ENCODE data around the gene CIDEB. TPM values are rescaled to one million over a fixed set of nuclear protein-coding genes. Genes with fewer than 3 reads are reported as not detected.
A peak's percentile ranks its signal among the peaks of the same experiment; 100 is the strongest.
"Not testable (repeated sequence)": the region's sequence is repeated elsewhere in the genome, so short reads cannot be mapped to it uniquely, and the experiment has no call there.

CIDEB gene
- total RNA-seq, 1 experiment from 2014 or later, result 9.9 TPM

DNA sequence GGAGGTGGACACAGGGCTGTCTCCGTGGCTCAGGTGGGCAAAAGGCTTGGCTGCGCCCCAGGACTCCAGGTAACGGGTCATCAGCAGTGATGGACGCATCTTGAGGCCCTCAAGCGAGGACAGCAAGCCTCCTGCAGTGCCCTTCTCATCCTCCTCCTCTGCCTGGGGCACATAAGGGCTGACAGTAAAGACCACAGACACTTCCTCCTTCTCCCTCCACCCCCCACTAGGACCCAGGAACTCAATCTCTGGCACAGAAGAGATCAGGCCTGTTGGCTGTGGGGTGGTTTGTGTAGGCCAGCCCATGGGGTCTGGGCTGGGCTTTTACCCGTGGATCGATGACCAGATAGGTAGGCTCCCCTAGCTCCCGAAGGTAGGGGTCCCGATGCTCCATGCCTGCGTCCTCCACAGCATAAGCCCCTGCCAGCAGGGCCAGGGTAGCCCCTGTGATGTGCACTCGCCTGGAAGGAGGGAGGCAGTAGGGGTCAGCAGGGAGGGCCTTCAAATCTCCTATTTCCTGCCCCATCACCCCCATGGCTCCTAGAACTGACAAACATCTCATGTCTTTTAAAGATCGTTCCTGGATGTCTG lies 21.4 kb upstream of the CIDEB start:
- H3K36me3 ChIP-seq (ENCODE audit: insufficient read depth, low read length), result no peaks in the 10 kb centered on the region
- H3K4me3 ChIP-seq (ENCODE audit: low read length), result no peak overlapping the region
- H2AFZ ChIP-seq (ENCODE audit: low read length), result no peak overlapping the region
- no peak for DNase-seq
- peaks cover 18% of the 10 kb centered on the region for H3K4me1 ChIP-seq (ENCODE audit: low read length)
- no peak overlapping the region for H3K9ac ChIP-seq (ENCODE audit: low read length)
- no peaks in the 10 kb centered on the region for H3K9me3 ChIP-seq (ENCODE audit: low read length)
- no peaks in the 10 kb centered on the region for H4K20me1 ChIP-seq (ENCODE audit: insufficient read depth, low read depth, low read length)
- no peaks in the 10 kb centered on the region for H3K27me3 ChIP-seq (ENCODE audit: low read length)
- H3K79me2 ChIP-seq (ENCODE audit: low read length), result no peaks in the 10 kb centered on the region
- H3K4me2 ChIP-seq (ENCODE audit: low read depth, low read length, poor library complexity, severe bottlenecking), result no peak overlapping the region
- H3K27ac ChIP-seq (ENCODE audit: low read length), result no peak overlapping the region
- no peaks in the 10 kb centered on the region for H3K9me2 ChIP-seq (replicated peaks; ENCODE audit: insufficient read depth, low read length)

DNA sequence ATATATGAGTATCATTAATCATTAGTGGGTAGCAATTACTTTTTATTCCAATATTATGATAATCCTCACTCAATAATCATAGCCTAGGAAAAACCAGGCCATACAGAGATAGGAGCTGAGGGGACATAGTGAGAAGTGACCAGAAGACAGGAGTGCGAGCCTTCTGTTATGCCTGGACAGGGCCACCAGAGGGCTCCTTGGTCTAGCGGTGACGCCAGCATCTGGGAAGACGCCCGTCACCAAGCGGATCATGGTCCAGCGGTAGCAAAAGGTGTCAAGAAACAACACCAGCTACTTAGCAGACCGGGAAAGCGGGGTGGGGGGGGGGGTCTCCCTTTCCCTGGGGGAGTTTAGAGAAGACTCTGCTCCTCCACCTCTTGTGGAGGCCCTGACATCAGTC lies 20.1 kb upstream of the CIDEB start:
- H3K9me2 ChIP-seq (replicated peaks; ENCODE audit: insufficient read depth, low read length); H3K4me2 ChIP-seq (ENCODE audit: low read depth, low read length, poor library complexity, severe bottlenecking); DNase-seq; H2AFZ ChIP-seq (ENCODE audit: low read length); H4K20me1 ChIP-seq (ENCODE audit: insufficient read depth, low read depth, low read length); H3K27ac ChIP-seq (ENCODE audit: low read length); H3K9me3 ChIP-seq (ENCODE audit: low read length); H3K9ac ChIP-seq (ENCODE audit: low read length); H3K79me2 ChIP-seq (ENCODE audit: low read length); H3K27me3 ChIP-seq (ENCODE audit: low read length); H3K36me3 ChIP-seq (ENCODE audit: insufficient read depth, low read length); H3K4me3 ChIP-seq (ENCODE audit: low read length): not testable (repeated sequence)
- peaks cover 10% of the 10 kb centered on the region for H3K4me1 ChIP-seq (ENCODE audit: low read length)

DNA sequence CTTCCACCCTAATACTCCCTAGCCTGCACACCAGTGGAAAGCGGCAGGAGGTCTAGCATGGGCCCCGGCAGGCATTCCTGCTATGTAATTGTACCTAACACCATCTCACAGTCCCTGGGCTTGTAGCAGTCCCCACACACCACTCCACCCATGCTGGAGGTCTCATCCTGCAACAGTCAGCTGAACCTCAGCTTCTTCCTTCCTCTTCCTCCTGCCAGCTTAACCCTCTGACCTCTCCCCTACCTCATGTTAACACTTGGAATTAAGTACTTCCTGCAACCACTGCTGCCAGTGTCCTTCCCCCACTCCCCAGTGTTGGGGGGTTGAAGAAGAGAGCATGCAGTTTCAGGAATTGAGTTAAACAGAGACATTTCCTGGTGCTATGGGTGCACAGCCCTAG lies 19.5 kb upstream of the CIDEB start:
- H3K27ac ChIP-seq (ENCODE audit: low read length), result no peak overlapping the region
- no peak overlapping the region for H3K4me3 ChIP-seq (ENCODE audit: low read length)
- H3K9me2 ChIP-seq (replicated peaks; ENCODE audit: insufficient read depth, low read length), result no peaks in the 10 kb centered on the region
- H3K9ac ChIP-seq (ENCODE audit: low read length), result no peak overlapping the region
- H3K4me2 ChIP-seq (ENCODE audit: low read depth, low read length, poor library complexity, severe bottlenecking), result no peak overlapping the region
- H3K36me3 ChIP-seq (ENCODE audit: insufficient read depth, low read length), result no peaks in the 10 kb centered on the region
- H3K27me3 ChIP-seq (ENCODE audit: low read length), result no peaks in the 10 kb centered on the region
- 0 out of 2 replicates have a peak overlapping the region, but pooled peaks have one; percentile 13 for H2AFZ ChIP-seq (ENCODE audit: low read length)
- no peaks in the 10 kb centered on the region for H3K9me3 ChIP-seq (ENCODE audit: low read length)
- DNase-seq, result no peak
- peaks cover 6% of the 10 kb centered on the region for H3K4me1 ChIP-seq (ENCODE audit: low read length)
- no peaks in the 10 kb centered on the region for H4K20me1 ChIP-seq (ENCODE audit: insufficient read depth, low read depth, low read length)
- H3K79me2 ChIP-seq (ENCODE audit: low read length), result no peaks in the 10 kb centered on the region

DNA sequence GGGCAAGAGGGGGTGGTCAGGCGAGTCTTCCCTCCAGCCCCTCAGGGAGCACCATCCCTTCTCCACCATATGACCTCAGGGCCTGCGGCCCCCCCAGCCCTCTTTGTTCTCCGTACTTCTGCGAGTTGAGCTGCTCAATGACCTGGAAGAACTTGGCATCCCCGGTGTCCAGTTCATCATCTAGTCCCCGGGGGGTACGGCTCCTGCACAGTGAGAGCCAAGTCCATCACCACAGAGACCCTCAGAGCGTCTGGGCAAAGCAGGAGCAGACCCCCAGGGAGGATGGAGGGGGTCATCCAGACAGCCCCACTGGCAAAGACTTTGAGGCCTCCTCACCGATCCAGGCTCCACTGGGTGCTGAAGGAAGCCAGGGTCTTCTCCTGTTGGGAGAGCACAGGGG lies 18.2 kb upstream of the CIDEB start:
- DNase-seq, result no peak
- Histone ChIP-seq H3K9me3 (ENCODE audit: low read length) (no peaks in the 10 kb centered on the region), H3K36me3 (ENCODE audit: insufficient read depth, low read length) (no peaks in the 10 kb centered on the region), H2AFZ (ENCODE audit: low read length) (no peak overlapping the region), H3K27ac (ENCODE audit: low read length) (no peak overlapping the region), H3K4me3 (ENCODE audit: low read length) (no peak overlapping the region), H4K20me1 (ENCODE audit: insufficient read depth, low read depth, low read length) (no peaks in the 10 kb centered on the region), H3K27me3 (ENCODE audit: low read length) (no peaks in the 10 kb centered on the region), H3K9me2 (replicated peaks; ENCODE audit: insufficient read depth, low read length) (no peaks in the 10 kb centered on the region), H3K9ac (ENCODE audit: low read length) (no peak overlapping the region), H3K4me1 (ENCODE audit: low read length) (no peaks in the 10 kb centered on the region), H3K79me2 (ENCODE audit: low read length) (no peaks in the 10 kb centered on the region), H3K4me2 (ENCODE audit: low read depth, low read length, poor library complexity, severe bottlenecking) (no peak overlapping the region)

DNA sequence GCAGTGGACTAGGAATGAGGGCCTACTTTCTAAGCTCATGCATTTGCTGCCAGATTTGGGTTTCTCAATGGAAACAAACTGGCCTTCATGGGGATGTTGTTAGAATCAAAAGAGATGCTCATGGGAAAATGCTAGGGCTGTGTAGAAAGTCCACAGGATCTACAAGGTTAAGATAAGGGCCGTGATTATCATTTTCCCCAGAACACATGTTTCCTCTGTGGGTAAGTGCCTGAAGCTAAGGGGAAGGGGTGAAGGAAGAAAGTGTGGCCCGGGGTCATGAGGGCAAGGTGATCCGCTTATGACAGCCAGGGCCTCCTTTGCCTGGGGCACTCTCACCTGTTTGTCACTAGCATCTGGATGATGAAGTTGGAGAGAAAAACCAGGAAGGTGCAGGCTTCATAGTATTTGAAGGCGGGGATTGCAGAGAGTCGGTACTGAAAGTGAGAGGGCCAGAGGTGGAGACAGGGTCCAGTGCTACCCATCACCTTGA lies 17.3 kb upstream of the CIDEB start:
- no peaks in the 10 kb centered on the region for H3K79me2 ChIP-seq (ENCODE audit: low read length)
- DNase-seq, result no peak
- no peak overlapping the region for H2AFZ ChIP-seq (ENCODE audit: low read length)
- no peak overlapping the region for H3K9ac ChIP-seq (ENCODE audit: low read length)
- no peaks in the 10 kb centered on the region for H4K20me1 ChIP-seq (ENCODE audit: insufficient read depth, low read depth, low read length)
- no peak overlapping the region for H3K4me3 ChIP-seq (ENCODE audit: low read length)
- no peaks in the 10 kb centered on the region for H3K36me3 ChIP-seq (ENCODE audit: insufficient read depth, low read length)
- no peaks in the 10 kb centered on the region for H3K9me3 ChIP-seq (ENCODE audit: low read length)
- H3K9me2 ChIP-seq (replicated peaks; ENCODE audit: insufficient read depth, low read length), result no peaks in the 10 kb centered on the region
- no peaks in the 10 kb centered on the region for H3K4me1 ChIP-seq (ENCODE audit: low read length)
- H3K27me3 ChIP-seq (ENCODE audit: low read length), result no peaks in the 10 kb centered on the region
- no peak overlapping the region for H3K27ac ChIP-seq (ENCODE audit: low read length)
- no peak overlapping the region for H3K4me2 ChIP-seq (ENCODE audit: low read depth, low read length, poor library complexity, severe bottlenecking)

DNA sequence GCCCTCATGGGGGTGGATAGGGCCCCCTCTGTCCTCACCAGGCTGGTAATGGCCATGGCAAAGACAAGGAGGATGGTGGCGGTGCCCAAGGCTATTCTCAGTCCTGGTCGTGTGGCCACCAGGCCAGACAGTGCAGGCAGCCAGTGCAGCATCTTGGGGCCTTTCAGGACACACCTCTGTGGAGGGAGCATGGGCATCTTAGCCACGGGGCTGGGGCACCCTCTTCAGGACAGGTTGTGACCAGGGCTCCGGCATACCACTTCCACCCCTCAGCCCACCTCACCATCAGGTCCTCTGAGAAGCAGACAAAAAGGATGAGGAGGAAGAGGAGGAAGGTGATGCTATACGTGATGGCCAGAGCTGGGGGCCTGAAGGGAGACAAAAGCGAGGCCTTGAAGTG lies 16.2 kb upstream of the CIDEB start:
- no peaks in the 10 kb centered on the region for H3K27me3 ChIP-seq (ENCODE audit: low read length)
- H3K9ac ChIP-seq (ENCODE audit: low read length), result no peak overlapping the region
- no peak for DNase-seq
- H4K20me1 ChIP-seq (ENCODE audit: insufficient read depth, low read depth, low read length), result no peaks in the 10 kb centered on the region
- H3K9me2 ChIP-seq (replicated peaks; ENCODE audit: insufficient read depth, low read length), result no peaks in the 10 kb centered on the region
- no peak overlapping the region for H3K4me3 ChIP-seq (ENCODE audit: low read length)
- no peak overlapping the region for H3K27ac ChIP-seq (ENCODE audit: low read length)
- H3K4me2 ChIP-seq (ENCODE audit: low read depth, low read length, poor library complexity, severe bottlenecking), result no peak overlapping the region
- H3K4me1 ChIP-seq (ENCODE audit: low read length), result no peaks in the 10 kb centered on the region
- no peaks in the 10 kb centered on the region for H3K36me3 ChIP-seq (ENCODE audit: insufficient read depth, low read length)
- no peaks in the 10 kb centered on the region for H3K9me3 ChIP-seq (ENCODE audit: low read length)
- no peaks in the 10 kb centered on the region for H3K79me2 ChIP-seq (ENCODE audit: low read length)
- H2AFZ ChIP-seq (ENCODE audit: low read length), result no peak overlapping the region

DNA sequence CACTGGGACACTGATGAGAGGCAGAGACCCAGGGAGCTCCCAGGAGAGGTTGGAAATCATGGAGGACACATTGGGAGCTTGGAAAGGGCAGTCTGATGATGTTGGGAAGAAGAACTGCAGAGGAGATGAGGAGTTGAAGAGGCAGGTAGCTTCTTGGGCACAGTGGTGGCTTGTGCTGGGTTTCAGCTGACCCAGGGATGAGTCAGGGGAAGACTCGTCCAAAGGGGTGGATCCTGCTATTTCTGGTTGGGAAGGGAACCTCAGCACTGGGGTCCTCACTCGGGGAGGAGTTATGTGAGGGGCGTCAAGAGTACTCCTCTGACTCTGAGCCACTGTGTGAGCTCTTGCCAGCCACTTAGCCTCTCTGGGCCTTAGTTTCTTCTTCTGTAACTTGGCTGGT lies 15.6 kb upstream of the CIDEB start:
- Histone ChIP-seq H3K27me3 (ENCODE audit: low read length) (no peaks in the 10 kb centered on the region), H3K9me3 (ENCODE audit: low read length) (no peaks in the 10 kb centered on the region), H4K20me1 (ENCODE audit: insufficient read depth, low read depth, low read length) (no peaks in the 10 kb centered on the region), H2AFZ (ENCODE audit: low read length) (no peak overlapping the region), H3K36me3 (ENCODE audit: insufficient read depth, low read length) (no peaks in the 10 kb centered on the region), H3K4me3 (ENCODE audit: low read length) (no peak overlapping the region), H3K9me2 (replicated peaks; ENCODE audit: insufficient read depth, low read length) (no peaks in the 10 kb centered on the region), H3K4me2 (ENCODE audit: low read depth, low read length, poor library complexity, severe bottlenecking) (no peak overlapping the region), H3K79me2 (ENCODE audit: low read length) (no peaks in the 10 kb centered on the region), H3K9ac (ENCODE audit: low read length) (no peak overlapping the region), H3K4me1 (ENCODE audit: low read length) (no peaks in the 10 kb centered on the region), H3K27ac (ENCODE audit: low read length) (no peak overlapping the region)
- DNase-seq, result no peak

DNA sequence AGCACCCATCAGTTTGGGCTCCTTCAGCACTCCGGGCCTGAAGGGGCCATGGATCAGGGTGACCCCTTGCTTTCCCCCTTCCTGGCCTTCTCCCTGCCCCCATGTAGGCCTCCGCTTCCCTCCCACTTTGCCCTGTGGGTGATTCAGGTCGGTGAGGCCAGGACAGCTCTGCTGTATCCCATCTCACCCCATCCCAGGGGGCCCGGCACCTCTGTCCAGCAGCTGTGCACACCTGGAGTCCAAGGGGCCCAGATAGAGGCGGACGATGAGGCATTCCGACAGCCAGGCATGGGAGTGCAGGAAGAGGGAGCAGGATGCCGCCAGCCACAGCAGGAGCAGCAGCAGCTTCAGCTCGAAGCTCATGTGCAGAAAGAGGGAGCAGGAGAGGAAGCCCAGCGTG lies 14.9 kb upstream of the CIDEB start:
- Histone ChIP-seq H3K4me2 (ENCODE audit: low read depth, low read length, poor library complexity, severe bottlenecking) (no peak overlapping the region), H2AFZ (ENCODE audit: low read length) (no peak overlapping the region), H3K4me3 (ENCODE audit: low read length) (no peak overlapping the region), H3K9ac (ENCODE audit: low read length) (no peak overlapping the region), H4K20me1 (ENCODE audit: insufficient read depth, low read depth, low read length) (peaks cover 3% of the 10 kb centered on the region; the same call in 1 of the 2 replicates), H3K9me2 (replicated peaks; ENCODE audit: insufficient read depth, low read length) (no peaks in the 10 kb centered on the region), H3K27me3 (ENCODE audit: low read length) (no peaks in the 10 kb centered on the region), H3K9me3 (ENCODE audit: low read length) (no peaks in the 10 kb centered on the region), H3K36me3 (ENCODE audit: insufficient read depth, low read length) (no peaks in the 10 kb centered on the region), H3K4me1 (ENCODE audit: low read length) (no peaks in the 10 kb centered on the region), H3K27ac (ENCODE audit: low read length) (no peak overlapping the region), H3K79me2 (ENCODE audit: low read length) (no peaks in the 10 kb centered on the region)
- no peak for DNase-seq

Data from Karpas-422 (cell line).